ENCODE data around the gene DMWD.
A peak's percentile ranks its signal among the peaks of the same experiment; 100 is the strongest.

DMWD gene

GRCh38 chr19:45793178-45793564 lies 526 bp upstream of the DMWD start:
- no peak for DNase-seq (ENCODE audit: low spot score)
- WGBS, 2 donors (ENCODE audit: extremely low coverage in 2 of 2, insufficient read length in 2 of 2, insufficient replicate concordance in 1 of 2), result no CpG with 5 or more reads among the region's 3 CpGs
- Histone ChIP-seq H3K23ac (ENCODE audit: low read depth, low read length, poor library complexity) (no peak overlapping the region), H2BK5ac (ENCODE audit: low read length) (no peak overlapping the region), H3K4ac (ENCODE audit: low read length) (no peak overlapping the region), H2AK5ac (ENCODE audit: low read depth, low read length) (no peak overlapping the region), H3K36me3 (replicated peaks in 1 of 2; ENCODE audit: control insufficient read depth in 2 of 2, insufficient read depth in 2 of 2, low read length in 2 of 2) (peaks cover 21 to 29% of the 10 kb centered on the region in 2 donors), H3K4me2 (ENCODE audit: insufficient read depth, low read length, poor library complexity, severe bottlenecking) (peak overlapping the region; percentile 32), H3K4me3 (ENCODE audit: low read length in 2 of 2) (peak overlapping the region in 1 of 2 donors; percentile 99), H2AFZ (ENCODE audit: low read length) (peak overlapping the region; percentile 51), H2BK15ac (ENCODE audit: low read length) (no peak overlapping the region), H3K9me3 (replicated peaks in 1 of 2; ENCODE audit: control insufficient read depth in 2 of 2, insufficient read depth in 1 of 2, low read depth in 1 of 2, low read length in 2 of 2) (no peaks in the 10 kb centered on the region), H3K18ac (ENCODE audit: low read length) (no peak overlapping the region), H2BK12ac (ENCODE audit: low read length) (no peak overlapping the region), H4K8ac (ENCODE audit: low read depth, low read length) (no peak overlapping the region), H4K91ac (ENCODE audit: low read depth, low read length, poor library complexity) (no peak overlapping the region), H3K27me3 (ENCODE audit: control insufficient read depth in 3 of 3, insufficient read depth in 3 of 3, low read depth in 1 of 3, low read length in 3 of 3) (no peaks in the 10 kb centered on the region), H3K27ac (replicated peaks; ENCODE audit: low read length) (peak overlapping the region; percentile 10), H2BK120ac (ENCODE audit: low read depth, low read length) (no peak overlapping the region), H3K9ac (ENCODE audit: low read depth, low read length, poor library complexity) (no peak overlapping the region), H3K79me1 (ENCODE audit: low read depth, low read length) (peaks cover 19% of the 10 kb centered on the region), H3K4me1 (ENCODE audit: control insufficient read depth in 2 of 2, insufficient read depth in 1 of 2, low read depth in 1 of 2, low read length in 2 of 2) (peaks cover 14 to 16% of the 10 kb centered on the region in 2 donors), H3K14ac (ENCODE audit: low read length) (no peak overlapping the region)

DNA sequence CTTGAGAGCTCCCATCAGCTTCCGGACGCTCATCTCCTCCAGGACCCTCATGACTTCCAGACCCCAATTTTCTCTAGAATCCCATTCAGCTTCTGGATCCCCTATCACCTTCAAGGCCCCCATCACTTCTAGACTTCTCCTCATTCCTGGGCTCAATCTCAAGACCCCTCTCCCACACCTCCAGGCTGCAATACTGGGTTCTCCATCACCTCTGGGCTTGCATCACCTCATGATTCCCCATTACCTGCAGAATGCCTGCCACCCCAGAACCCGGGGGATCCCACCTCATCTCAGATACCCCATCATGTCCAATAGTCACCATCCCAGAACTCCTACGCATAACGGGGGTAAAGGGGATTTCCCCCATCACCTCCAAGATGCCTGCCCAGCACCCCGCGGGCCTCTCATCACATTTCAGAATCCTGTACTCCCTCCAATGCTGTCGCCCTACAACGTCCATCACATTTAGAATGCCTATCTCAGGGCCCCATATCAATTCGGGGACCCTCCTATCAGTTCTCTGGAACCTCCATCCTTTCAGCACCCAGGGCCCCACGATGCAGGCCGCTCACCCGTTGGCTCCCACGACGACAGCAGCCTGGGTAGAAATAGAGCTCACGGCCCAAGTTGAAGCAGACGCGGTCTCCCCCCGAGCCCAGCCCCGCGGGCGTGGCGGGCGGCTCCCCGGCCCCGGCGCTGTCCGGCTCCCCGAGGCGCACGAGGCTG lies 738 bp downstream of the DMWD start:
- WGBS, 2 donors (ENCODE audit: extremely low coverage in 2 of 2, insufficient read length in 2 of 2, insufficient replicate concordance in 1 of 2), result no CpG with 5 or more reads among the region's 31 CpGs
- H3K14ac ChIP-seq (ENCODE audit: low read length), result peak overlapping the region; percentile 89
- H2BK5ac ChIP-seq (ENCODE audit: low read length), result peak overlapping the region; percentile 98
- no peak overlapping the region for H2BK12ac ChIP-seq (ENCODE audit: low read length)
- no peaks in the 10 kb centered on the region for H3K27me3 ChIP-seq (ENCODE audit: control insufficient read depth in 3 of 3, insufficient read depth in 3 of 3, low read depth in 1 of 3, low read length in 3 of 3)
- peak overlapping the region; percentile 99 for H3K9ac ChIP-seq (ENCODE audit: low read depth, low read length, poor library complexity)
- no peak for DNase-seq (ENCODE audit: low spot score)
- peak overlapping the region; percentile 90 for H2AFZ ChIP-seq (ENCODE audit: low read length)
- H3K9me3 ChIP-seq (replicated peaks in 1 of 2; ENCODE audit: control insufficient read depth in 2 of 2, insufficient read depth in 1 of 2, low read depth in 1 of 2, low read length in 2 of 2), result no peaks in the 10 kb centered on the region
- peaks cover 28 to 40% of the 10 kb centered on the region in 2 donors for H3K36me3 ChIP-seq (replicated peaks in 1 of 2; ENCODE audit: control insufficient read depth in 2 of 2, insufficient read depth in 2 of 2, low read length in 2 of 2)
- peak overlapping the region; percentile 97 for H3K18ac ChIP-seq (ENCODE audit: low read length)
- H3K79me1 ChIP-seq (ENCODE audit: low read depth, low read length), result peaks cover 19% of the 10 kb centered on the region
- no peak overlapping the region for H2BK120ac ChIP-seq (ENCODE audit: low read depth, low read length)
- no peak overlapping the region for H4K8ac ChIP-seq (ENCODE audit: low read depth, low read length)
- H4K91ac ChIP-seq (ENCODE audit: low read depth, low read length, poor library complexity), result peak overlapping the region; percentile 7
- peak overlapping the region; percentile 73 for H3K23ac ChIP-seq (ENCODE audit: low read depth, low read length, poor library complexity)
- H3K4me3 ChIP-seq (ENCODE audit: low read length in 2 of 2), result peak overlapping the region; percentile 91 to 99
- peak overlapping the region; percentile 95 for H2AK5ac ChIP-seq (ENCODE audit: low read depth, low read length)
- no peak overlapping the region for H3K4ac ChIP-seq (ENCODE audit: low read length)
- H3K4me2 ChIP-seq (ENCODE audit: insufficient read depth, low read length, poor library complexity, severe bottlenecking), result peak overlapping the region; percentile 99
- no peak overlapping the region for H3K27ac ChIP-seq (replicated peaks; ENCODE audit: low read length)
- peaks cover 14 to 16% of the 10 kb centered on the region in 2 donors for H3K4me1 ChIP-seq (ENCODE audit: control insufficient read depth in 2 of 2, insufficient read depth in 1 of 2, low read depth in 1 of 2, low read length in 2 of 2)
- H2BK15ac ChIP-seq (ENCODE audit: low read length), result no peak overlapping the region

DNA sequence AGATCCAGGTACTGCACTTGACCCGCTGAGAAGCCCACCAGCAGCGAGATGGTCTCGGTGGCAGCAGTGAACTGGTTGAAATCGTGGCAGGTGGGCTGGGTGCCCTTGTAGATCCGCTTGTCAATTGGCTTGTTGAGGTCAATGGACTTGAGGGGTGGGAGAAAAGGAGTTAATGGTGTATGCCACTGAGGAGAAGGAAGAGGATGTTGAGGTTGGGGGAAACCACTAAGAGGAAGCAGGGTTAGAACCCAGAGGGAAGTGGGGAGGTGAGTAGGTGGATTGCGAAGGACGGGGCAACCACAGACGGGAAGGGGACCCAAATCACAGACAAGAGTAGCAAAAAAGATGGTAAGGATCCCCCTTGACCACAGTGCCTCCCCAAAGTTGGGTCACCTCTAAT lies 1.7 kb downstream of the DMWD start:
- H3K36me3 ChIP-seq (replicated peaks in 1 of 2; ENCODE audit: control insufficient read depth in 2 of 2, insufficient read depth in 2 of 2, low read length in 2 of 2), result peaks cover 38 to 50% of the 10 kb centered on the region in 2 donors
- no peak overlapping the region for H2BK5ac ChIP-seq (ENCODE audit: low read length)
- H2BK15ac ChIP-seq (ENCODE audit: low read length), result no peak overlapping the region
- H3K9ac ChIP-seq (ENCODE audit: low read depth, low read length, poor library complexity), result no peak overlapping the region
- no peak for DNase-seq (ENCODE audit: low spot score)
- no CpG with 5 or more reads among the region's 8 CpGs for WGBS, 2 donors (ENCODE audit: extremely low coverage in 2 of 2, insufficient read length in 2 of 2, insufficient replicate concordance in 1 of 2)
- no peak overlapping the region for H4K91ac ChIP-seq (ENCODE audit: low read depth, low read length, poor library complexity)
- H3K4ac ChIP-seq (ENCODE audit: low read length), result no peak overlapping the region
- no peak overlapping the region for H2BK12ac ChIP-seq (ENCODE audit: low read length)
- H3K14ac ChIP-seq (ENCODE audit: low read length), result no peak overlapping the region
- peak overlapping the region in 1 of 2 donors; percentile 99 for H3K4me3 ChIP-seq (ENCODE audit: low read length in 2 of 2)
- no peaks in the 10 kb centered on the region for H3K9me3 ChIP-seq (replicated peaks in 1 of 2; ENCODE audit: control insufficient read depth in 2 of 2, insufficient read depth in 1 of 2, low read depth in 1 of 2, low read length in 2 of 2)
- no peak overlapping the region for H3K27ac ChIP-seq (replicated peaks; ENCODE audit: low read length)
- no peaks in the 10 kb centered on the region for H3K27me3 ChIP-seq (ENCODE audit: control insufficient read depth in 3 of 3, insufficient read depth in 3 of 3, low read depth in 1 of 3, low read length in 3 of 3)
- no peak overlapping the region for H3K23ac ChIP-seq (ENCODE audit: low read depth, low read length, poor library complexity)
- H3K4me2 ChIP-seq (ENCODE audit: insufficient read depth, low read length, poor library complexity, severe bottlenecking), result no peak overlapping the region
- no peak overlapping the region for H4K8ac ChIP-seq (ENCODE audit: low read depth, low read length)
- H2BK120ac ChIP-seq (ENCODE audit: low read depth, low read length), result no peak overlapping the region
- peaks cover 14 to 16% of the 10 kb centered on the region in 2 donors for H3K4me1 ChIP-seq (ENCODE audit: control insufficient read depth in 2 of 2, insufficient read depth in 1 of 2, low read depth in 1 of 2, low read length in 2 of 2)
- no peak overlapping the region for H3K18ac ChIP-seq (ENCODE audit: low read length)
- H3K79me1 ChIP-seq (ENCODE audit: low read depth, low read length), result peaks cover 23% of the 10 kb centered on the region
- no peak overlapping the region for H2AK5ac ChIP-seq (ENCODE audit: low read depth, low read length)
- no peak overlapping the region for H2AFZ ChIP-seq (ENCODE audit: low read length)

GRCh38 chr19:45789035-45789786 lies 3.4 kb downstream of the DMWD start:
- Histone ChIP-seq H2BK120ac (ENCODE audit: low read depth, low read length) (no peak overlapping the region), H3K14ac (ENCODE audit: low read length) (no peak overlapping the region), H2AK5ac (ENCODE audit: low read depth, low read length) (no peak overlapping the region), H3K79me1 (ENCODE audit: low read depth, low read length) (peaks cover 23% of the 10 kb centered on the region), H4K8ac (ENCODE audit: low read depth, low read length) (no peak overlapping the region), H4K91ac (ENCODE audit: low read depth, low read length, poor library complexity) (no peak overlapping the region), H3K4me2 (ENCODE audit: insufficient read depth, low read length, poor library complexity, severe bottlenecking) (no peak overlapping the region), H3K9ac (ENCODE audit: low read depth, low read length, poor library complexity) (no peak overlapping the region), H3K27ac (replicated peaks; ENCODE audit: low read length) (no peak overlapping the region), H2BK15ac (ENCODE audit: low read length) (no peak overlapping the region), H3K36me3 (replicated peaks in 1 of 2; ENCODE audit: control insufficient read depth in 2 of 2, insufficient read depth in 2 of 2, low read length in 2 of 2) (peaks cover 53 to 67% of the 10 kb centered on the region in 2 donors), H3K4me1 (ENCODE audit: control insufficient read depth in 2 of 2, insufficient read depth in 1 of 2, low read depth in 1 of 2, low read length in 2 of 2) (peaks cover 14 to 17% of the 10 kb centered on the region in 2 donors), H3K4ac (ENCODE audit: low read length) (no peak overlapping the region), H3K23ac (ENCODE audit: low read depth, low read length, poor library complexity) (no peak overlapping the region), H2BK5ac (ENCODE audit: low read length) (no peak overlapping the region), H3K4me3 (ENCODE audit: low read length in 2 of 2) (no peak overlapping the region), H3K9me3 (replicated peaks in 1 of 2; ENCODE audit: control insufficient read depth in 2 of 2, insufficient read depth in 1 of 2, low read depth in 1 of 2, low read length in 2 of 2) (no peaks in the 10 kb centered on the region), H2BK12ac (ENCODE audit: low read length) (no peak overlapping the region), H3K18ac (ENCODE audit: low read length) (no peak overlapping the region), H3K27me3 (ENCODE audit: control insufficient read depth in 3 of 3, insufficient read depth in 3 of 3, low read depth in 1 of 3, low read length in 3 of 3) (no peaks in the 10 kb centered on the region), H2AFZ (ENCODE audit: low read length) (no peak overlapping the region)
- no peak for DNase-seq (ENCODE audit: low spot score)
- no CpG with 5 or more reads among the region's 15 CpGs for WGBS, 2 donors (ENCODE audit: extremely low coverage in 2 of 2, insufficient read length in 2 of 2, insufficient replicate concordance in 1 of 2)

All from neuronal stem cell (in vitro differentiated cells).